Femur (tissue), 1 donor: ENCODE results near the gene ECI2.

Source experiments
- DNase-seq: peaks from one replicate; pipeline ENCODE4 v3.0.0-alpha.2; 2017

The ECI2 gene

GRCh38 chr6:4134841-4135664 lies at the start of gene ECI2:
Gene ECI2, minus strand, starts transcription at chr6:4135575. Its CDS starts 15 bp downstream, at chr6:4135560.
- DNase-seq, result no peak

- DNase-seq, result no peak
Measured at GRCh38 chr6:4180652-4181255, 45.4 kb upstream of the ECI2 start.

- DNase-seq, result no peak
Measured at GRCh38 chr6:4179960-4180651, 44.7 kb upstream of the ECI2 start.

- DNase-seq, result no peak
Measured at GRCh38 chr6:4178737-4179333, 43.5 kb upstream of the ECI2 start.

- DNase-seq, result no peak
Measured at GRCh38 chr6:4176907-4177306, 41.5 kb upstream of the ECI2 start.

- no peak for DNase-seq
Measured at GRCh38 chr6:4174042-4174441, 38.7 kb upstream of the ECI2 start.

- no peak for DNase-seq
Measured at GRCh38 chr6:4172368-4172767, 37.0 kb upstream of the ECI2 start.

GRCh38 chr6:4170297-4170696 lies 34.9 kb upstream of the ECI2 start:
- no peak for DNase-seq

- DNase-seq, result no peak
Measured at GRCh38 chr6:4169028-4169789, 33.8 kb upstream of the ECI2 start.

GRCh38 chr6:4167833-4168232 lies 32.5 kb upstream of the ECI2 start:
- DNase-seq, result no peak

- no peak for DNase-seq
Measured at GRCh38 chr6:4167123-4167522, 31.7 kb upstream of the ECI2 start.

- DNase-seq, result no peak
Measured at GRCh38 chr6:4164456-4164855, 29.1 kb upstream of the ECI2 start.

GRCh38 chr6:4164117-4164442 lies 28.7 kb upstream of the ECI2 start:
- no peak for DNase-seq

- no peak for DNase-seq
Measured at GRCh38 chr6:4163408-4164116, 28.2 kb upstream of the ECI2 start.

- DNase-seq, result no peak
Measured at GRCh38 chr6:4162370-4162769, 27.0 kb upstream of the ECI2 start.

GRCh38 chr6:4159491-4159890 lies 24.1 kb upstream of the ECI2 start:
- DNase-seq, result no peak

GRCh38 chr6:4157506-4157905 lies 22.1 kb upstream of the ECI2 start:
- no peak for DNase-seq

GRCh38 chr6:4155848-4156466 lies 20.6 kb upstream of the ECI2 start:
- DNase-seq, result peak; percentile 87

GRCh38 chr6:4153514-4153985 lies 18.2 kb upstream of the ECI2 start:
- DNase-seq, result no peak

GRCh38 chr6:4145083-4145482 lies 9.7 kb upstream of the ECI2 start:
- no peak for DNase-seq

- DNase-seq, result no peak
Measured at GRCh38 chr6:4139272-4139671, 3.9 kb upstream of the ECI2 start.

- no peak for DNase-seq
Measured at GRCh38 chr6:4138186-4138585, 2.8 kb upstream of the ECI2 start.
